DND-41 (cell line): ENCODE measurements around the gene KITLG.

Source experiments
- ATAC-seq: fragments of 200-7000 bp; cut with Tn5 transposase; 3 replicates; pipeline ENCODE4 v1.9.1; 2021; ENCODE audit warnings: low read depth; ENCODE audit not compliant: insufficient read depth
- DNase-seq: peaks from one replicate; pipeline ENCODE4 v3.0.0-alpha.2; 2020
- H2AFZ ChIP-seq: 2 replicates; pipeline ENCODE4 v1.6.0; 2012; ENCODE audit warnings: low read depth, low read length
- H3K27ac ChIP-seq: 2 replicates; pipeline ENCODE4 v1.5.1; 2012; ENCODE audit warnings: low read length, inconsistent platforms
- H3K27me3 ChIP-seq: fragments of 200-600 bp; sonication (generic); 2 replicates; pipeline ENCODE4 v1.6.0; 2012; ENCODE audit warnings: low read length, mild to moderate bottlenecking, inconsistent platforms; ENCODE audit not compliant: insufficient read depth, poor library complexity
- H3K36me3 ChIP-seq: 2 replicates; pipeline ENCODE4 v1.5.1; 2012; ENCODE audit warnings: low read length, inconsistent platforms; ENCODE audit not compliant: insufficient read depth
- H3K4me1 ChIP-seq: 2 replicates; pipeline ENCODE4 v1.5.1; 2012; ENCODE audit warnings: mild to moderate bottlenecking, low read length; ENCODE audit not compliant: insufficient read depth
- H3K4me2 ChIP-seq: 2 replicates; pipeline ENCODE4 v1.6.0; 2012; ENCODE audit warnings: mild to moderate bottlenecking, moderate library complexity, low read length, inconsistent platforms; ENCODE audit not compliant: insufficient read depth
- H3K4me3 ChIP-seq, 2 experiments: fragments of 200-600 bp in 1 of 2; shearing (Covaris generic) in 1 of 2; 2 replicates each; pipeline ENCODE4 v1.5.1; 2012 to 2016; ENCODE audit warnings: inconsistent platforms in 2 of 2, low read length in 2 of 2, mild to moderate bottlenecking in 2 of 2, low read depth in 1 of 2, moderate library complexity in 1 of 2
- H3K79me2 ChIP-seq: 2 replicates; pipeline ENCODE4 v1.6.0; 2012; ENCODE audit warnings: low read length, inconsistent platforms; ENCODE audit not compliant: insufficient read depth
- H3K9ac ChIP-seq: 2 replicates; pipeline ENCODE4 v1.6.0; 2012; ENCODE audit warnings: low read depth, mild to moderate bottlenecking, inconsistent platforms, low read length, moderate library complexity
- H3K9me3 ChIP-seq: 2 replicates; pipeline ENCODE4 v1.5.1; 2012; ENCODE audit warnings: low read length, moderate library complexity, mild to moderate bottlenecking, inconsistent platforms; ENCODE audit not compliant: insufficient read depth, severe bottlenecking
- H4K20me1 ChIP-seq: 2 replicates; pipeline ENCODE4 v1.6.0; 2012; ENCODE audit warnings: low read length; ENCODE audit not compliant: insufficient read depth
- CTCF ChIP-seq: IDR thresholded peaks from 2 replicates; pipeline ENCODE4 v1.5.1; 2012; ENCODE audit warnings: borderline replicate concordance, low read length, moderate library complexity, mild to moderate bottlenecking; ENCODE audit not compliant: poor library complexity, severe bottlenecking; ENCODE audit errors: extremely low read depth
- EZH2 ChIP-seq: IDR thresholded peaks from 3 replicates; pipeline ENCODE4 v1.6.1; 2012; ENCODE audit warnings: borderline replicate concordance, low read depth, mild to moderate bottlenecking, moderate library complexity, low read length, inconsistent platforms; ENCODE audit not compliant: severe bottlenecking

The KITLG gene

GRCh38 chr12:88546853-88547252, 33.4 kb downstream of the KITLG start:
- Histone ChIP-seq H3K4me1 (no peaks in the 10 kb centered on the region), H3K79me2 (no peaks in the 10 kb centered on the region), H2AFZ (no peak overlapping the region), H3K9me3 (no peaks in the 10 kb centered on the region), H3K4me3 (no peak overlapping the region), H3K4me2 (no peak overlapping the region), H3K36me3 (no peaks in the 10 kb centered on the region), H4K20me1 (no peaks in the 10 kb centered on the region), H3K27me3 (no peaks in the 10 kb centered on the region), H3K9ac (no peak overlapping the region), H3K27ac (no peak overlapping the region)
- DNase-seq (no peak), ATAC-seq (no peak)
- TF ChIP-seq EZH2 = no peak
- no peak for TF ChIP-seq CTCF

DNA sequence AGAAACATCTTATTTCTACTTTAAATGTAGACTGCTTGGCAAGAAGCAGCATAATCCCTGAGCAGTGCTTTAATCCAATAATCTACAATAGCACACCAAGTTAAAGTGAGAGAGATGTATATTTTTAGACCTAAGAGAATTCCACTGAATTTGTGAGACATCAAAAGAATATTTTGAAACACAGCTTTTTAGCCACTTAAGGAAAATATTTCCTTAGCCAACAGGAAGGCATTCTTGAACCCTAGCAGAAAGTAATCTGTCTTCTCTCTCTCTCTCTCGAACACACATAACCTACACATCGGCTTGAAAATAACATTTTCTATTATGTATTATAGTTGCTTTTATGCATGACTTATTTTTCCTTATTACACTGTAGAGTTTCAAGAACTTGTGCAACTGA, 34.0 kb downstream of the KITLG start:
- Histone ChIP-seq H3K27ac (no peak overlapping the region), H4K20me1 (no peaks in the 10 kb centered on the region), H3K9me3 (no peaks in the 10 kb centered on the region), H3K4me2 (no peak overlapping the region), H2AFZ (no peak overlapping the region), H3K36me3 (no peaks in the 10 kb centered on the region), H3K4me3 (no peak overlapping the region), H3K27me3 (no peaks in the 10 kb centered on the region), H3K9ac (no peak overlapping the region), H3K79me2 (no peaks in the 10 kb centered on the region), H3K4me1 (no peaks in the 10 kb centered on the region)
- TF ChIP-seq CTCF (no peak), EZH2 (no peak)
- no peak for ATAC-seq
- DNase-seq = no peak

DNA sequence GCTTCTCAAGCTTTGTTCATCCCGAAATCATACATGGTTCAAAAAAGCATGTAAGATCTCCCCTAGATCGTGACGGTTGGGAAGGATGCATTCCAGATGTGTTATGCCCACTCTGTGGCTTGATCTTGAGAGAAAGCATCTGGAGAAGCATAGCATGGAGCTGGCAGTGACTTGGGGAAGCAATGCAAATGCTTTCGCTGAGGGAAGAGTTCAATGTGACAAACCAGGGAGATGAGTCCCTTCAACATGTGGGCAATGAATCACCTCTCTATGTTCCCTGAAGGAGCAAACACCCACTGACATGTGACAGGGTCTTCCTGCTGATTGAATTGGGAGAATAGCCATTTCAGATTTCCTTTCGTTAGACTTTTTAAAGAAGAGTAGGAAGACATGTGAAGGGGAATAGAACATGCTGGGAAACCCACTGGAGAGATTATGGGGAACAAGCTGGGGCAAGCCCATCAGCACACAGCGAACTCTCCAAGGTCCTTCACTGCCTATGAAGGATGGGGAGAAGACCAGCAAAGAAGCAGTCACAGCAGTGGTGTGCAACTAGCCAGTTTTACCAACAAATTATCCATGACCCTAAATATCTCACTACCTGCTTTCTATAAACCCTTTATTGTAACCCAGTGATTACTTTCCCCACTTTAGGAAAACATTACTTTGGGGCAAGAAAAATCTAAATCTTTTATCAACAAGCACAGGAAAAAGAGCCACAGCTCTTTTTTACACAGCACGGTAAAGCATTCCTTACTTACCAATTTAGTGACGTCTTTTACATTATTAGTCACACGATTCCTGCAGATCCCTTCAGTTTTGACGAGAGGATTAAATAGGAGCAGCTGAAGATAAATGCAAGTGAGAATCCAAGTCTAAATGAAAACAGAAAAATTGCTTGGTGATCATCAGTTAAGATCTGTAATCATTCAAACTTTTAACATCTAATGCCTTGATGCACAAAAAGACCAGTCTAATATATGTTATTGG, 35.0 kb downstream of the KITLG start:
- Histone ChIP-seq H3K4me3 (no peak overlapping the region), H3K27ac (no peak overlapping the region), H3K4me1 (no peaks in the 10 kb centered on the region), H3K36me3 (no peaks in the 10 kb centered on the region), H4K20me1 (no peaks in the 10 kb centered on the region), H3K9me3 (no peaks in the 10 kb centered on the region), H3K4me2 (no peak overlapping the region), H3K27me3 (no peaks in the 10 kb centered on the region), H3K79me2 (no peaks in the 10 kb centered on the region), H2AFZ (no peak overlapping the region), H3K9ac (no peak overlapping the region)
- ATAC-seq = no peak
- no peak for DNase-seq
- TF ChIP-seq EZH2 = no peak
- no peak for TF ChIP-seq CTCF
